IMR-90 (cell line): ENCODE results near the gene SLC2A10.

Experiments used
- CHD1 ChIP-seq: IDR thresholded peaks from 2 replicates; pipeline ENCODE4 v1.6.1; 2012; ENCODE audit warnings: low read depth, low read length, improper control_type of control experiment
- FOS ChIP-seq: fragments of 150-350 bp; IDR thresholded peaks from 2 replicates; pipeline ENCODE4 v1.6.1; 2016; ENCODE audit warnings: low read depth, low read length
- MAZ ChIP-seq: IDR thresholded peaks from 2 replicates; pipeline ENCODE4 v1.6.1; 2012; ENCODE audit warnings: low read depth, mild to moderate bottlenecking, low read length, improper control_type of control experiment, moderate library complexity, borderline replicate concordance
- MXI1 ChIP-seq: IDR thresholded peaks from 2 replicates; pipeline ENCODE4 v1.6.1; 2012; ENCODE audit warnings: low read depth, mild to moderate bottlenecking, low read length, moderate library complexity, borderline replicate concordance
- POLR2A ChIP-seq: IDR thresholded peaks from 2 replicates; pipeline ENCODE4 v1.6.1; 2012; ENCODE audit warnings: mild to moderate bottlenecking, low read depth, low read length
- RAD21 ChIP-seq: IDR thresholded peaks from 2 replicates; pipeline ENCODE4 v1.6.1; 2012; ENCODE audit warnings: low read length, improper control_type of control experiment
- RCOR1 ChIP-seq: IDR thresholded peaks from 2 replicates; pipeline ENCODE4 v1.6.1; 2012; ENCODE audit warnings: mild to moderate bottlenecking, low read length, improper control_type of control experiment; ENCODE audit not compliant: insufficient replicate concordance
- RFX5 ChIP-seq: IDR thresholded peaks from 2 replicates; pipeline ENCODE4 v1.8.0; 2012; ENCODE audit warnings: low read depth, mild to moderate bottlenecking, low read length, moderate library complexity
- SMC3 ChIP-seq: fragments of 150-350 bp; IDR thresholded peaks from 2 replicates; pipeline ENCODE4 v1.6.1; 2016; ENCODE audit warnings: low read depth, mild to moderate bottlenecking, antibody characterized with exemption, low read length, moderate library complexity
- TF ChIP-seq, protein P1 (sequence below): conservative IDR thresholded peaks from 2 replicates; pipeline ENCODE4 v1.5.1; 2012; ENCODE audit warnings: mild to moderate bottlenecking, low read depth, low read length, improper control_type of control experiment
- TF ChIP-seq, protein P2 (sequence below): fragments of 150-350 bp; IDR thresholded peaks from 2 replicates; pipeline ENCODE4 v1.6.1; 2016; ENCODE audit warnings: low read depth, mild to moderate bottlenecking, low read length, moderate library complexity, borderline replicate concordance
- TF ChIP-seq, protein P3 (sequence below): fragments of 150-350 bp; IDR thresholded peaks from 2 replicates; pipeline ENCODE4 v1.6.1; 2017; ENCODE audit warnings: mild to moderate bottlenecking, antibody characterized with exemption, low read length, low read depth

DNA sequence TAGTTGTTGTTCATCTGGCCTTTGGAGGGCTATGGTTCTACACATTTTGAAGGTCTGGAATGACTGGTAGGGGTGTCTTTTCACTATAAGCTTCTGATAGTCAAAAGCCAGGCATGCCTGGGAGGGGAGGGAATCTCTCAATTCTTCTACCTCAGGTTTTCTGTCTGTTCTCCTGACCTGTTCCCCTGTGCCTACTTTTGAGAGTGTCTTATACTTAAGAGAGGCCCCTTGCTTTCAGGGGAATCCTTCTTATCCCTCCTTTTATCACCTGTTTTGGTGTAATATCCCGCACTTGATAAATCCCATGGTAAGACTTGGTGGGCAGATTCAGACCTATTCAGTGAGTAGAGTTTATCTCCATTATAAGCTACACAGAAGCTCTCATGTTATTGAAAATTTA, 47.8 kb upstream of the SLC2A10 start:
- TF ChIP-seq SMC3 (no peak), FOS (no peak), POLR2A (no peak), CHD1 (no peak), RCOR1 (no peak), RFX5 (no peak), RAD21 (no peak), MAZ (no peak), MXI1 (no peak)
- TF ChIP-seq, protein P1, sequence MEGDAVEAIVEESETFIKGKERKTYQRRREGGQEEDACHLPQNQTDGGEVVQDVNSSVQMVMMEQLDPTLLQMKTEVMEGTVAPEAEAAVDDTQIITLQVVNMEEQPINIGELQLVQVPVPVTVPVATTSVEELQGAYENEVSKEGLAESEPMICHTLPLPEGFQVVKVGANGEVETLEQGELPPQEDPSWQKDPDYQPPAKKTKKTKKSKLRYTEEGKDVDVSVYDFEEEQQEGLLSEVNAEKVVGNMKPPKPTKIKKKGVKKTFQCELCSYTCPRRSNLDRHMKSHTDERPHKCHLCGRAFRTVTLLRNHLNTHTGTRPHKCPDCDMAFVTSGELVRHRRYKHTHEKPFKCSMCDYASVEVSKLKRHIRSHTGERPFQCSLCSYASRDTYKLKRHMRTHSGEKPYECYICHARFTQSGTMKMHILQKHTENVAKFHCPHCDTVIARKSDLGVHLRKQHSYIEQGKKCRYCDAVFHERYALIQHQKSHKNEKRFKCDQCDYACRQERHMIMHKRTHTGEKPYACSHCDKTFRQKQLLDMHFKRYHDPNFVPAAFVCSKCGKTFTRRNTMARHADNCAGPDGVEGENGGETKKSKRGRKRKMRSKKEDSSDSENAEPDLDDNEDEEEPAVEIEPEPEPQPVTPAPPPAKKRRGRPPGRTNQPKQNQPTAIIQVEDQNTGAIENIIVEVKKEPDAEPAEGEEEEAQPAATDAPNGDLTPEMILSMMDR, result no peak
- TF ChIP-seq, protein P2, sequence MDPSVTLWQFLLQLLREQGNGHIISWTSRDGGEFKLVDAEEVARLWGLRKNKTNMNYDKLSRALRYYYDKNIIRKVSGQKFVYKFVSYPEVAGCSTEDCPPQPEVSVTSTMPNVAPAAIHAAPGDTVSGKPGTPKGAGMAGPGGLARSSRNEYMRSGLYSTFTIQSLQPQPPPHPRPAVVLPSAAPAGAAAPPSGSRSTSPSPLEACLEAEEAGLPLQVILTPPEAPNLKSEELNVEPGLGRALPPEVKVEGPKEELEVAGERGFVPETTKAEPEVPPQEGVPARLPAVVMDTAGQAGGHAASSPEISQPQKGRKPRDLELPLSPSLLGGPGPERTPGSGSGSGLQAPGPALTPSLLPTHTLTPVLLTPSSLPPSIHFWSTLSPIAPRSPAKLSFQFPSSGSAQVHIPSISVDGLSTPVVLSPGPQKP, result no peak
- TF ChIP-seq, protein P3, sequence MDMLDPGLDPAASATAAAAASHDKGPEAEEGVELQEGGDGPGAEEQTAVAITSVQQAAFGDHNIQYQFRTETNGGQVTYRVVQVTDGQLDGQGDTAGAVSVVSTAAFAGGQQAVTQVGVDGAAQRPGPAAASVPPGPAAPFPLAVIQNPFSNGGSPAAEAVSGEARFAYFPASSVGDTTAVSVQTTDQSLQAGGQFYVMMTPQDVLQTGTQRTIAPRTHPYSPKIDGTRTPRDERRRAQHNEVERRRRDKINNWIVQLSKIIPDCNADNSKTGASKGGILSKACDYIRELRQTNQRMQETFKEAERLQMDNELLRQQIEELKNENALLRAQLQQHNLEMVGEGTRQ, result no peak
